ENCODE results near the gene IKZF4.
"Not testable (repeated sequence)": the region's sequence is repeated elsewhere in the genome, so short reads cannot be mapped to it uniquely, and the experiment has no call there.

The IKZF4 gene

GRCh38 chr12:55999999-56000540, 20.8 kb upstream of the IKZF4 start:
- DNase-seq, result not testable (repeated sequence)

GRCh38 chr12:56001487-56002100, 19.2 kb upstream of the IKZF4 start:
- DNase-seq, result no peak

GRCh38 chr12:56003376-56003775, 17.5 kb upstream of the IKZF4 start:
- DNase-seq, result not testable (repeated sequence)

GRCh38 chr12:56004211-56004610, 16.6 kb upstream of the IKZF4 start:
- no peak for DNase-seq

GRCh38 chr12:56007564-56008559, 13.0 kb upstream of the IKZF4 start:
- peak; percentile 33 for DNase-seq

GRCh38 chr12:56010111-56010570, 10.7 kb upstream of the IKZF4 start:
- no peak for DNase-seq

GRCh38 chr12:56011509-56012090, 9.2 kb upstream of the IKZF4 start:
- no peak for DNase-seq

GRCh38 chr12:56013482-56013881, 7.4 kb upstream of the IKZF4 start:
- no peak for DNase-seq

GRCh38 chr12:56014205-56014604, 6.6 kb upstream of the IKZF4 start:
- peak; percentile 4 for DNase-seq

GRCh38 chr12:56017181-56017580, 3.7 kb upstream of the IKZF4 start:
- DNase-seq, result no peak

GRCh38 chr12:56018356-56018755, 2.5 kb upstream of the IKZF4 start:
- no peak for DNase-seq

- DNase-seq, result no peak
Observed at GRCh38 chr12:56021889-56022497, 1.1 kb downstream of the IKZF4 start.

- no peak for DNase-seq
Observed at GRCh38 chr12:56028511-56029165, 7.8 kb downstream of the IKZF4 start.

- DNase-seq, result no peak
Observed at GRCh38 chr12:56029166-56029519, 8.3 kb downstream of the IKZF4 start.

GRCh38 chr12:56029666-56030293, 8.9 kb downstream of the IKZF4 start:
- DNase-seq, result peak; percentile 4

- no peak for DNase-seq
Observed at GRCh38 chr12:56031987-56032386, 11.1 kb downstream of the IKZF4 start.

GRCh38 chr12:56034586-56035332, 13.9 kb downstream of the IKZF4 start:
- DNase-seq, result no peak

- no peak for DNase-seq
Observed at GRCh38 chr12:56037161-56037560, 16.3 kb downstream of the IKZF4 start.

GRCh38 chr12:56038022-56038655, 17.3 kb downstream of the IKZF4 start:
- DNase-seq, result no peak

GRCh38 chr12:56040151-56040550, 19.3 kb downstream of the IKZF4 start:
- DNase-seq, result no peak
